NOMO-1 treated with dmso at 0.1 percent for 144 hours (cell line): ENCODE data around the gene METTL16.
"Not testable (repeated sequence)": the region's sequence is repeated elsewhere in the genome, so short reads cannot be mapped to it uniquely, and the experiment has no call there.

Source experiments
- DNase-seq: peaks from one replicate; lab custom pipeline; 2025; ENCODE audit not compliant: unreplicated experiment; lab: John Stamatoyannopoulos, UW

The METTL16 gene

DNA sequence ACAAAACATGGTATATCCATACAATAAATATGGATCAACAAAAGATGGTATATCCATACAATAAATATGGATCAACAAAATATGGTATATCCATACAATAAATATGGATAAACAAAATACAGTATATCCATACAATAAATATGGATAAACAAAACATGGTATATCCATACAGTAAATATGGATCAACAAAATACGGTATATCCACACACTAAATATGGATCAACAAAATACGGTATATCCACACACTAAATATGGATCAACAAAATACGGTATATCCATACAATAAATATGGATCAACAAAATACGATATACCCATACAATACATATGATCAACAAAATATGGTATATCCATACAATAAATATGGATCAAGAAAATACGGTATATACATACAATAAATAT, 8.1 kb downstream of the METTL16 start:
- DNase-seq = no peak

DNA sequence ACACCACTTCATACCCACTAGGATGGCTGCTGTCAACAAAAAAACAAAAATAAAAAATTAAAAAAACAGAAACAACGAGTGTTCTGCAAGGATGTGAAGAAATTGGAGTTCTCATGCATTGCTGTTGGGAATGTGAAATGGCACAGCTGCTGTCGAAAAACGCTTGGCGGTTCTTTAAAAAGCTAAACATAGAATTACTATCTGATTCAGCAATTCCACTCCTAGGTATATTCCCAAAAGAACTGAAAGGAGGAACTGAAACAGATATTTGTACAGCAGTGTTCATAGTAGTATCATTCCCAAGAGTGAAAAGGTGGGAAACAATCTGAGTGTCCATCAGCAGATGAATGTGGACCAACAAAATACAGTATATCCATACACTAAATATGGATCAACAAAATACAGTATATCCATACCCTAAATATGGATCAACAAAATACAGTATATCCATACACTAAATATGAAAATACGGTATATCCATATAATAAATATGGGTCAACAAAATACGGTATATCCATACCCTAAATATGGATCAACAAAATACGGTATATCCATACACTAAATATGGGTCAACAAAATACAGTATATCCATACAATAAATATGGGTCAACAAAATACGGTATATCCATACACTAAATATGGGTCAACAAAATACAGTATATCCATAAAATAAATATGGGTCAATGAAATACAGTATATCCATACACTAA, 8.7 kb downstream of the METTL16 start:
- no peak for DNase-seq

DNA sequence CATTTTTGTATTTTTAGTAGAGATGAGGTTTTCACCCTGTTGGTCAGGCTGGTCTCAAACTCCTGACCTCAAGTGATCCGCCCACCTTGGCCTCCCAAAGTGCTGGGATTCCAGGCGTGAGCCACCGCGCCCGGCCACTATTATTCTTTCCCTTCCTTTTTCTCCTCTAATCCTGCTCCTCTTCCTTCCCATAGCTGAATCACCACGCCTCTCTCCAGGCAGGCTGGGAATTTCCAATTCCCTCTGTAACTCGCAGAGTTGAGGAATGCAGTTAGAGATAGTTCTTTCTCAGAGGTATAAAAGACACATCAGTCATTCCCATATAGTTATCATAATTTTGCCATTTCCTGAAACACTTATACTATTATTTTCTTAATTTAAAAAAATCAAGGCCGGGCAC, 11.2 kb downstream of the METTL16 start:
- DNase-seq = no peak

DNA sequence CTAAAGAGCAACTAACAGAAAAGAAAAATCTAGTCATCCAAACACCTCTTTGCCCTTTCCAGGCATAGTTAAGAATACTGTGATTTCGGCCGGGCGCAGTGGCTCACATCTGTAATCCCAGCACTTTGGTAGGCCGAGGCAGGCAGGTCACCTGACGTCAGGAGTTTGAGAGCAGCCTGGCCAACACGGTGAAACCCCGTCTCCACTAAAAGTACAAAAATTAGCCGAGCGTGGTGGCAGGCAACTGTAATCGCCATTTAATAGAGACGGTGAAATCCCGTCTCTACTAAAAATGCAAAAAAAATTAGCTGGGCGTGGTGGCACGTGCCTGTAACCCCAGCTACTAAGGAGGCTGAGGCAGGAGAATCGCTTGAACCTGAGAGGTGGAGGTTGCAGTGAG, 22.4 kb downstream of the METTL16 start:
- DNase-seq = not testable (repeated sequence)

DNA sequence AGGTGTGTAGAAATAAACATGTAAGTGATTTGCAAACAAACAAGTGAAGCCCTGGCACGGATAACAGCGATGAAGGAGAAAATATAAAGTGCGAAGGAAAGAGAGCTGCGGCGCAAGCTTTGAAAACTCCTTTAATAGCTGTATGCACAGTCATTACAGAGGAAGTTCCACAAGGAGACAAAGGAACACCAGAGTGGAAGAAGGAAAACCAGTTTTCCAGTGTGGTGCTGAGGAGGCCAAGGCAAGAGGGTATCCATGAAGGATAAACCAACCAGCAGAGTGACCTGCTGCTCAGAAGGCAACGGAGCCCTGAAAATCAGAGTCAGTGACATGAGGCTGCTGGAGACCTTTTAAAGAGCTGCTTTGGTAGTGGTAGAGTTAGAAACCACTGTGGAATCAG, 24.4 kb downstream of the METTL16 start:
- DNase-seq = no peak

DNA sequence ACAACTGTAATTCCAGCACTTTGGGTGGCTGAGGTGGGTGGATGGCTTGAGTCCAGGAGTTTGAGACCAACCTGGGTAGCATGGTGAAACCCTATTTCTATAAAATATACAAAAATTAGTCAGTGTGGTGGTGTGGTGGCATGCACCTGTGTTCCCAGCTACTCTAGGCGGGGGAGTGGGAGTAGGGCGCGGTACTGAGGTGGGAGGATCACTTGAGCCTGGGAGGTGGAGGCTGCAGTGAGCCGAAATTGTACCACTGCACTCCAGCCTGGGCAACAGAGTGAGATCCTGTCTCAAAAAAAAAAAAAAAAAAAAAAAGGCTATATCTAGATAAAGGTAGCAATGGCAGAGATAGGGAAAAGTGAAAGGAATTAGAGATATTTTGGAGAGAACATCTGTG, 25.0 kb downstream of the METTL16 start:
- DNase-seq = not testable (repeated sequence)

DNA sequence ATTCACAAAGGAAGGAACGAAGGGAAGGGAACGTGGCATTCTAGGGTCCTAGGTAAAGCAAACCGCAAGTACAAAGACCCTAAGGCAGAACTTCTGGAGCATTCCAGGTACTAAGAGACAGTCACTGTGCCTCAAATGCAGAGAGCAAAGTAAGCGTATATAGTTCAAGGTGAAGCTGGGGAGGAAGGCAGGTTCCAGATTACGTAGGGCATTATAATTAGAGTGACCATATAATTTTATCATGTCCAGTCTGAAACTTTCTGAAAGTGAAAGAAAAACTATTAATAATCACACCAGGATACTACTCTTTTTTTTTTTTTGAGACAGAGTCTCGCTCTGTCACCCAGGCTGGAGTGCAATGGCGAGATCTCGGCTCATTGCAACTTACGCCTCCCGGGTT, 25.7 kb downstream of the METTL16 start:
- no peak for DNase-seq

DNA sequence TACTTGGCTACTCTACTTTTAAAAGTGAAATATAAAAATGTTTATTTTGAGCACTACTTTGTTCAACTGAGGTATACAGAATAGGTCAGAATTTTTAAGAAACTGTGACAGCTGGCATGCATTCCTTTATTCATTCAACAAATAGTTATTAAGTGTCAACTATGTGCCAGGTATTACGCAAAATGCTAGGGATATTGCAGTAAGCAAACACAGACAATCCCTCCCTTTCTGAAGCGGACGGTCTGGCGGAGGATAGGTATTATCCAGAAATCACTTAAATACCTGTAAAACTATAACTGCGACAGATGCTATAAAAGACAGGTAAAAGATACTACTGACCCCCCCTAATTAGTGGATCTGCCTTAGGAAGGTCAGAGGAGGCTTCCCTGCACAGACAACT, 26.1 kb downstream of the METTL16 start:
- no peak for DNase-seq

DNA sequence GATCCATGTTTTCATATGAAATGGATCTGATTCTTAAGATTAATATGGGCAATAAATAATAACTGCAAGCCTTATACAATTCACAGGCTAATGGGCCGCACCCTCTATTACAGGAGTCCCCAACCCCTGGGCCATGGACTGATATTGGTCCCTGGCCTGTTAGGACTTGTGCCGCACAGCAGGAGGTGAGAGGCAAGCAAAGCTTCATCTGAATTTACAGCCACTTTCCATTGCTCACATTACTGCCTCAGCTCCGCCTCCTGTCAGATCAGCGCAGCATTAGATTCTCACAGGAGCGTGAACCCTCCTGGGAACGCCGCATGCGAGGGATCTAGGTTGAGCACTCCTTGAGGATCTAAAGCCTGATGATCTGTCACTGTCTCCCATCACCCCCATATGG, 26.8 kb downstream of the METTL16 start:
- DNase-seq = no peak

DNA sequence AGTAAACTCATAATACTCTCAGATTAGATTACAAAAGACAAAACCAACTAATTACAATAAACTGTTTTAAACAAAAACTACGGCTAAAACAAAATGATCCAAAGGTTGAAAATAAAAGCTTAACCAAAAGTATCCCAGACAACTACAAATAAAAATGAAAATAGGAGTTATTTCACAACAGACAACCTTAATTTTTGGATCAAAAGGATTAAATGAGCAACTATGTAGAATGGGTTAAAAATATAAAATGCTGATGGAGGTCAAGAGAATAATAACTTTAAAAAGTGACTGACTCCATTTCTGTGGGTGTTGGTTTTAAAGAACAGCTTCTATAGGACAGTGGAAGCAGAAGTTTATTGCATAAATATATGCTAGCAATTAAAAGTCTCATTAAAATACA, 28.6 kb downstream of the METTL16 start:
- DNase-seq = no peak

DNA sequence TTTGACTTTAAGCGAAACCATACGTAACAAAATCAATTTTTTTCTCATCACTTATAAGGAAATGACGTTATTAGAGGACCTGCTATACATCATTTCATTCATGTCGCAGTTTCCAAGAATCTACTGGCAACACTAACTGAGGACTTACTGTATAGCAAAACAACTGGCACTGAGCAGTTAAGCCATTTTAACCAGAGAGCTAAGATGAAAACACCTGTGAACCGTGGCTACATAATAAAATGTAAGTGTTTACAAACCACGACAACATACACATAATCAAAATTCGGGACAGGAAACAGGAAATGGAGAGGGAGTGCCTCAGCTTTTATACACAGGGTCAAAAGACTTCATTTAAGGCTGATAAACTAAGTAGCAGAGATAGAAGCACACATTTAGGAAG, 29.5 kb downstream of the METTL16 start:
- DNase-seq = no peak

DNA sequence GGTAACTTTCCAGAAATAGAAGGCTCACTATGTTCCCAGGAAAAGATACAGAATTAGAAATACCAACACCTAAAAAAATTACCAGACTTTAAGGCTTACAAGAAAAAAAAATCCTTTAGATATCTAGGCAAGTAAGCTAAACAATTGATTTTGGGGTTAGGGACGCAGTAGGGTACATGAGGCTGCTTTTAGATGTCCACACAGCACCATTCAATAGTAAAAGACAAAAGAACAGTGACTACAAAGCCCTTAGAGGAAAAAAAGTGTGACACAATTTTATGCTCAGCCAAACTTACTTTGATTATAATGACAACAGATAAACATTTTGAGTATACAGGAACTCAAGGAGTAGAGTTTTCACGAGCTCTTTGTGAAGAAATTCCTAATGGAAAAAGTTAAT, 29.9 kb downstream of the METTL16 start:
- no peak for DNase-seq

DNA sequence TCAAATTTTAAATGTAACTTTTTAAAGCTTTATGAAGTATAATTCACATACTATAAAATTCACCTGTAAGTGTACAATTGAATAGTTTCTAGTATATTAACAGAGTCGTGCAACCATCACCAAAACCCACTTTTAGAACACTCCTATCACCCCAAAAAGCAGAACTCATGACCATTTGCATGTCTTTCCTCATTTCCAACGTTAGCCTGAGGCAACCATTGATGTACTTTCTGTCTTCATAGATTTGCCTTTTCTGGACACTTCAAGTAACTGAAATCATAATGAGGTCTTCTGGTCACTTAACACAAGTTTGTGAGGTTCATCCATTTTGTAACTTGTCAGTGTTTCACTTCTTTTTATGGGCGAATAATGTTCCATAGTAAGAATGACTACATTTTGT, 33.2 kb downstream of the METTL16 start:
- no peak for DNase-seq

DNA sequence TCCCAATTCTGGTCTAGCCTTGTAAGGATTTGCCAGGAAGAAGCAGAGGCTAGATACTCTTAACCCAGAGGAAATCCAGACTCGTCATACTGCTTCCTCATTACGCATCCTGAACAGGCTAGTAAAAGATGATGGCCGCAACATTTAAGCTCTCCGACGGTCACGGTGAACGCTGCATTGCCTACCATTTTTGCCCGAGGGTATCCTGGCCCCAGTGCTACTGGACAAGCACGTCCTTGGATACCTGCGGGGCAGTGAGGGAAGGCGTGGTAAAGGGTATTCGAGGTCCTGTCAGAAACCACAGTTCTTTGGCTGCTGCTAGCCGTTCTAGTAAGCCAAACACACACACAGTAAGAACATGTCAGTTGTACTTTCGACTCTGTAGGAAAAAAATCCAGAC, 36.6 kb downstream of the METTL16 start:
- DNase-seq = no peak

DNA sequence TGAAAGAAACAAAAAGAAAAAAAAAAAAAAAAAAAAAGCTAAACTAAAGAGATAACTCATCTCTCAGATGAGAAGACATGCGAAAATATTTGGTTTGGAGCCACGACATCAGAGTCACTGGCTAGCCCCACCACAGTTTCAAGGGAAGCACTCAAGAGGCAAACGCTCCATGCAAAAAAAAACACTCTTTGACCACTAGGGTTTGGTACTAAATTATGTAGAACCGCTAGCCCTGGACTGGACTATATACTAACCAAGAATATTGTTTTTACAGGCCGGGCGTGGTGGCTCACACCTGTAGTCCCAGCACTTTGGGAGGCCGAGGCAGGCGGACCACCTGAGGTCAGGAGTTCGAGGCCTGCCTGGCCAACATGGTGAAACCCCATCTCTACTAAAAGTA, 37.3 kb downstream of the METTL16 start:
- DNase-seq = no peak

DNA sequence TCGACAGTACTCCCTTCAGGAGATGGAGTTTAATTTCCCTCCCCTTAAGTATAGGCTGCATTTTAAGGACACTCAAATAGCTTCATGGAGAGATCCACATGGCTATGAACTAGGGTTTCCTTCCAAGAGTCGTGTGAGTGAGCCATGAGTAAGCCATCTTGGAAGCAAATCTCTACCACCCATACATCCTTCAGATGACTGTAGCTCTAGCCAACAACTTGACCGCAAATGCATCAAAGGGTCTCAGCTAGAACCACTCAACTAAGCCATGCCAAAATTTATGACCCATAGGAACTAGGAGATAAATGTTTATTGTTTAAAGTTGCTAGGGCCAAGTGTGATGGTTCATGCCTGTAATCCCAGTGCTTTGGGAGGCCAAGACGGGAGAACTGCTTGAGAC, 43.4 kb downstream of the METTL16 start:
- DNase-seq = no peak

DNA sequence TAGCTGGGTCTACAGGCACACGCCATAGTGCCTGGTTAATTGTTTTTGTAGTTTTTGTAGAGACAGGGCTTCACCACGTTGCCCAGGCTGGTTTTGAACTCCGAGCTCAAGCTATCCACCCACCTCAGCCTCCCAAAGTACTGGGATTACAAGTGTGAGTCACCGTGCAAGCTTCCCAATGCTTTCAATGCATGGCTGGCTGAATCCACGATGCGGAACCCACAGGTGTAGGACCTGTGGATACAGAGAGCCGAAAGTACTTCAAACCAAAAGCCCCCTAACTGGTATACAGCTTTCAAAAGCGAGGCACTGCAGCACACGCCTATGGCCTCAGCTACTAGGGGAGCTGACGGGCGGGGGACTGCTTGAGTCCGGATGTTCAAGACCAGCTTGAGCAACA, 44.8 kb downstream of the METTL16 start:
- DNase-seq = no peak

DNA sequence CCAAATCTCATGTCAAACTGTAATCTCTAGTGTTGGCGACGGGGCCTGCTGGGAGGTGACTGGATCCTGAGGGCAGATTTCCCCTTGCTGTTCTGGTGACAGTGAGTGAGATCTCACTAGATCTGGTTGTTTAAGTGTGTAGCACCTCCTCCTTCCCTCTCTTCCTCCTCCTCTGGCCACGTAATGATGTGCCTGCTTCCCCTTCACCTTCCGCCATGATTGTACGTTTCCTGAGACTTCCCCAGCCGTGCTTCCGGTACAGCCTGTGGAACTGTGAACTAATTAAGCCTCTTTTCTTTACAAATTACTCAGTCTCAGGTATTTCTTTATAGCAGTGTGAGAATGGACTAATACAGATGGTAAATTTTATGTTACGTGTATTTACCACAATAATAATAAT, 49.2 kb downstream of the METTL16 start:
- no peak for DNase-seq

DNA sequence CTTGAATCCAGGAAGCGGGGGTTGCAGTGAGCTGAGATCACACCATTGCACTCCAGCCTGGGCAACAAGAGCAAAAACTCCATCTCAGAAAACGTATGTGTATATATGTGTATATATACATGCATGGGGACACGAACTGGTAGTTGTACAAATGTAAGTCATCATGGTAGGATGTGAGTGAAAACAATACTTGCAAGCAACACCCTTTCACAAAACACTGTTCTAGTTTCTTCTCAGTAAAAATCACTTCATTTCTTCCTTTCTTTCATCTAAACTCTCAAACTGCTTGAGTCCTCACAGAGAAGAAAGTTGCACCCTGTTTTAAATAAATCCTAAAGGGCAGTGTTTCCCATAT, 51.8 kb downstream of the METTL16 start:
- DNase-seq = no peak

DNA sequence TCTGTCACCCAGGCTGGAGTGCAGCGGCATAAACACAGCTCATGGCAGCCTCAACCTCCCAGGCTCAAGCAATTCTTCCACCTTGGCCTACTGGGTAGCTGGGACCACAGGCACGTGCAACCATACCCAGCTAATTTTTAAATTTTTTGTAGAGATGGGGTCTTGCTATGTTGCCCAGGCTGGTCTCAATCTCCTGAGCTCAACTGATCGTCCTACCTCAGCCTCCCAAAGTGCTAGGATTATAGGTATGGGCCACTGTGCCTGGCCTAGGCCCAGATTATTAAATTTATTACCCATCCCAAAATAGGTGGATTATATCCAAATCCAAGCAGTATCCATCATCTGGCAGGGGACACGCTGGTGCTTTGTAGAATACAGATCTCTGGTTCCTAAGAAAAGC, 53.8 kb downstream of the METTL16 start:
- no peak for DNase-seq

DNA sequence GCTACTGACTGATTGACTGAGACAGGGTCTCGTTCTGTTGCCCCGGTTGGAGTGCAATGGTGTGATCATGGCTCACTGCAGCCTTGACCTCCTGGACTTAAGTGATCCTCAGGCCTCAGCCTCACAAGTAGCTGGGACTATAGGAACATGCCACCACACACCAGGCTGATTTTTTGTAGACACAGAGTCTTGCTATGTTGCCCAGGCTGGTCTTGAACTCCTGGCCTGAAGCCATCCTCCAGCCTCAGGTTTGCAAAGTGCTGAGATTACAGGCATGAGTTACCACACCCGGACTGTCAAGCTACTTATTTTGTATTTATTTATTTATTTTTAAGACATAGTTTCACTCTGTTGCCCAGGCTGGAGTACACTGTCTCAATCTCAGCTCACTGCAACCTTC, 55.2 kb downstream of the METTL16 start:
- DNase-seq = no peak

DNA sequence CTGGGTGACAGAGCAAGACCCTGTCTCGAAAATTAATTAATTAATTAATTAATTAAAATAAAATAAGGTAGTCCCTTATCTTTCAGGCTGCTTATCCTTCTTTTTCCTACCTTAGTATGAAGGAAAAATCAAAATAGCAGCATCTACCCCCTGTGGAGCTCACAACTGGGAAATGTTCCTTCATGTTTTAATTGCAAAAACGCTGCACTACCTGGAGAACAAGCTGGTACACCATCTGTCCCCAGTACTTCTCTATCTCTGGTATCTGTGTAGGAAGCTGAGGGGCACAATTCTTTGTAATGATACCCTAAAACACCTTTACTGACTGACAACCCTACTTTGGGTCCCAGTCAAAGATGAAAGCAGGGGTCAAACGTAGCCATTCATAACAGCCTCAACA, 55.7 kb downstream of the METTL16 start:
- no peak for DNase-seq

DNA sequence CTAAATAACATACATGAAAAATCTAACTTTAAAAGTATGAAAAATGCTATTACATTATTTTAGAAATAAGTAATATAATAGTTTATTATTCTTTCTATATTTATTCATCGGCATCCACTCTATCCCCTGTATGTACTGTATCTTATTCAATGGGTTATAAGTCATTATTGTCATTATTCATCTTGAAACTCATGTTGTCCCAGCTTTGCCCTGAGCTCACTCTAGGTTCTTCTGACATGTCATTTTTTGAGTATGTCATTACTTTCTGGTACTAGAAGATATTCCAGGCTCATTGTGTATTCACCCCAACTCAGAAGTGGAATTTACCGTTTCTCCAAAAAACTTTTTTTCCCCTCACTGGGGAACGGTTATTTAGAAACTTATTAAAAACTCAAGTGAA, 57.8 kb downstream of the METTL16 start:
- no peak for DNase-seq

DNA sequence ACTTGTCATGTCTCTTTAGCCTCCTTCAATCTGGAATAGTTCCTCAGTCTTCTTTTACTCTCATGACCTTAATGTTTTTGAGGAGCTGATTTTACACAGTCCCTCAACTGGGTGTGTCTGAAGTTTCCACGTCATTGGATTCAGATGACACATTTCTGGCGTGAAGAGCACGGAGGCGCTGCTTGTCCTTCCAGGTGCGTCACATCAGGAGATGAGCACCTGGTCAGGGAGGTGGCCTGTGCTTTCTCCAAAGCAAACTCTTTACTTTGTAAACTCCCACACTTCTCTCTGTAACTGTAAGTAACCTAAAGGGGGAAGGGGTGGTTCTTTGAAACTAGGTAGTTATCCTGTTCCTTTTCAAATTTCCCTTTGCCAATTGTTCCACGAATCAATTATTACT, 58.4 kb downstream of the METTL16 start:
- DNase-seq = no peak
